Stimulated activated CD8-positive, alpha-beta memory T cell treated with anti-CD3 and anti-CD28 coated beads, Interleukin-7, amount 100 ng/mL, for 4 hours (primary cell): Measurements from ENCODE around the gene HECTD4.
A peak's percentile ranks its signal among the peaks of the same experiment; 100 is the strongest.

Experiments
- DNase-seq, 2 donors: peaks; one replicate each; pipeline ENCODE4 v3.0.0-alpha.2; 2020; ENCODE audit warnings: low read depth in 2 of 2

HECTD4 gene

DNA sequence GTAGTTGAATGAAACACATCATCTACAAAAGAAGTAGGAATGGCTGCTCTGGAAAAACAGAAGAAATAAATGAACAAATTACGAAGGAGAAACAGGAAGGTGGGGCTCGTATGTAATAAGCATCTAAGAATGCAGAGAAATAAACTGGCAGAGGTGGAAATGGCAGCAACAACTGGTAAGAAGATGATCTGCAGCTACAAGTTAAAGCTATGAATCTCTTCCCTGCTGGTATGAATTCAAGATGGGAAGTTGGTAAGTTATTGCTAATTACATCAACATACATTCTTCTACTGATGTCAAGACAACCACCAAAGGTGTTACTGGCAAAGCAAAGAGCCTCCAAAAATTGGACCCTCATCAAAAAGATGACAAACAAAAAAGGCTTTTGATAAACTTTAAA is 59.8 kb downstream of the HECTD4 start:
- DNase-seq: no peak

DNA sequence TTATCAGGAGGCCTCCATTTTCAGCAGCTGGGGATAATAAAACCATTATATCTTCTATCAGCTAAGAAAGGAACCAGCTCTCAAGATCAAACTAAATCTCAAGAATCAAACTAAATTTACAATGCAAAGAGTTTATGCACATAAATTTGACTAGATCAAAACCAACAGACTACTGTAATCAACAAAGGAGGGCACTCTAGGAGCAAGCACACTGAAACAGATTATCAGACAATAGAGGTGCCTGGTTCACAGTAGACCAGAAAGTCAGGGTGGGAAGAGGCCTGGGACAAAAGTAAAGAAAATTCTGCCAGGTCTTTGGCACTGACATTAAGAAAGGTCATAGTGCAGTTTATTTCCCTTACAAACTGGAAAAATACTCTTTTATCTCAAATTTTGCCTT is 61.0 kb downstream of the HECTD4 start:
- no peak for DNase-seq

DNA sequence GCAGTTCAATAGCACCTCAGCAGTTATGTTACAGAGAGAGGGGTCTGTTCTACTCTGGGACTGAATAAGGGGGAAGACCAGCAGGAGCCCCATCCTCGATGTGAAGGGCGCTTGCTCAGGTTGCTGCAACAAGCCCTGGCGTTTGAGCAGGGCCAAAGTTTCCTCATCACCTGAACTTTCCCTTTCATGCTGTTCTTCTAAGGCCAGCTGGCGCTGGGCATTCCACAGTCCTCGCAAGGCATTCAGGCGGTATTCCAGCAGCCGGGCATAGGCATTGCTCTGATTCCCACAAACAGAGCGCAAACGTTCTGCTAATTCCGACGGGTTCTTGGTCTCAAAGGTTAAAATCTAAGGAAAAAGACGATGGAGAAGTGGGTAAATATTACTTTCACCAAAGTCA is 62.8 kb downstream of the HECTD4 start:
- DNase-seq: no peak

DNA sequence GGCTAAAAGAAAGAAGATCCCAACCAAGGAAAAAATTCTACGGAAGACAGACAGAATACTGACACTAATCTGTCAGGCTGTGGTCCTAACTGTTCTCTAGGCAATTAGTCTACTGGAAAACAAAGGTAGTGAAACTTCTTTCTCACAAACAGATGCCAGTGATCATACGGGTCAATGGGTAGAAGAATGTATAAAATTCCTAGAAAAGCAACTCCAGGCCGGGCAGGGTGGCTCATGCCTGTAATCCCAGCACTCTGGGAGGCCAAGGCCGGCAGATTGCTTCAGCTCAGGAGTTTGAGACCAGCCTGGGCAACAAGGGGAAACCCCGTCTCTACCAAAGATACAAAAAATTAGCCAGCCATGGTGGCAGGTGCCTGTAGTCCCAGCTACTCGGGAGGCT is 64.8 kb downstream of the HECTD4 start:
- DNase-seq: no peak

DNA sequence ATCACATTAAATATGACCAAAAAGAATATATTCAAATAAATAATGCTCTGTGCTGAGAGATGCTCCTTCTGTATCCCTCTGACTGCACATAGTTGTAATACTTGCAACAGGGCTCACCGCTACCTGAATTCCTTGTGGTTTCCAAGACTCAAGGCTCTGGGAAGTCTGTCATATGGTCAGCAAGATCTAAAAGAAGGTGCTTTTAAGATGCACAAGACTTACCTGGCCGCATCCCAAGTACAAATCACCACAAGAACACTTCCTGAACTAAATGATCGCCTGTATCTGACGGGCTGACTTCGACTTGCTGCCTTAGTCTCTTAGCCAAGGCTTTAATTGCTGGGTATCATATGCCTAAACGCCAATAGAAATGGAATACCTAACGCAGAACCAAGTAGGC is 67.2 kb downstream of the HECTD4 start:
- no peak for DNase-seq

DNA sequence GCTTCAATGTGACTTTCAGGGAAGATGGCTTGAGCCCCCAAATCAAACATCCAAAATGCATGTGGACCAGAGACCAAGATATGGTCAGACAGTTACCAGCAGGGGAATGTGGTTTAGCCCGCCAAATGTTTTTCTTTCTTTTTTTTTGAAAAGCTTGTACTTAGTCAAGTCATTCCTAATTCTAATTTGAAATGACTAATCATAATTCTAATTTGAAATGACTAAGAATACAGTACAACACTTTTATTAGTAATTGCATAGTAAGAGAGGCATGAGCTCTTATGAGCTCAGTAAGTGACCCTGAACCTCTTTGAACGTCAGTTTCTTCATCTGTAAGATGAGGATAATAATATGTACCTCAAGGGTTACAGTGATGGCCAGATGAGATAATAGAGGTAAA is 72.4 kb downstream of the HECTD4 start:
- no peak for DNase-seq

DNA sequence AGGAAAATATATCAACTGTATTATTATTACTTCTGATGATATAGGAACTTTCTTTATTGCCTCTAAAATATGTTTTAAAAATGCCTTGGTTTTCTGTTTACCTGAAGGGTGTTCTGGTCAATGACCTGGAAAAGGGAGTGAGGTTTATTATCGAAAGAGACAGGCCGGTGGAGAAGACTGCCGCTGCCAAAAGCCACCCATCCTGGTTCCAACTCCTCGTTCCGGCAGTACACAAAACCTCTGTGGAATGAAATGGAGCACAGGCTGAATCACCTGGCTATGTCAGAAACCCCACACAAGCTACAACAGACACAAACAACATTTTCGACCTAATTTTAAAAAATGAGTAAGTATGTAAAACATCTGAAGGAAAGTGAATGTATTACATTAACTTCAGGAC is 73.6 kb downstream of the HECTD4 start:
- no peak for DNase-seq

DNA sequence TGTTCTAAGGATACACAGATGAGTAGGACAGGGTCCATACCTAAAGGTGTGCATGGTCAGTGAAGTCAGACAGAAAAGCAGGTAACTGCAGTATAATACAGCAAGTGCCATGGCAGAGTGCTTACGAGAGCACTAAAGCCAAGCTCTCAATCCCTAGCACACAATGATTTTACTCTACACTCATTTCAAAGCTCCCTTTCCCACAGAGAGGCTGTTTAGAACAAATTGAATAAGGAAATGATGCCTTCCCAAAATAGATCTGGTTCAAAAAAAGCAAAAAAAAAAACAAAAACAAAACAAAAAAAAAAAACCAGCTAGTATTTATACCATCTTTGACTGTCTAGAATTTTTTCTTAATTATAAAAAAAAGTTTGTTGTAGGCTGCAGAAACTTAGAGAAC is 74.1 kb downstream of the HECTD4 start:
- DNase-seq: no peak

DNA sequence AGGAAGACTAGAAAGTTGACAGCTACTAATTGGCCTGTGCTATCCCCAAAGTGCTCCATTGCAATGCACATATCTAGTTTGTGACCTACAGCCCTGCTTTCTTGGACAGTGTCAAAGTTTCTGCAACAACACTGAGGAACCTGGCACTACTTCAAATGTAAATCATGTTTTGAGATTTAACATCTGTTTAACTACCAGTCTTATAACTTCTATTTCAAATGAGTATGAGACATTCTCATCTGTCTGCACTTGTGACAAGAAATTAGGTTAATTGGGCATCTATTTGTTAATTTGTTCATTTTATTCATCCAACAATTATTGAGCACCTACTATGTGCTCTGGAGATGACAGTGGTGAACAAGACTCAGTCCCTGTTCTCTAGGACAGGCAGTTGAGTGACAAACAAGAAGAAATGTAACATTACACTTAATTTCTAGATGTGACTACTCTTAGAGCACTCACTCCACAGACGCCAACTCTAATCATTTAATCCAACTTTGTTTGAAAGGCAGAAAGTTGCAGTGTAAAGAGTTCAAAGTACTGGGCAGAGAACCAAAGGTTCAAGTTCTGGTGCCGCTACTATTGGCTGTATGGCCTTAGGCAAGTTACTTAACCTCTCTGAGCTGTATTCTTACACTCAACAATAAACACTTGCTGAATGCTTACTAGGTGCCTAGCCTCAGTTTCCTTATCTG is 74.8 kb downstream of the HECTD4 start:
- DNase-seq: no peak

DNA sequence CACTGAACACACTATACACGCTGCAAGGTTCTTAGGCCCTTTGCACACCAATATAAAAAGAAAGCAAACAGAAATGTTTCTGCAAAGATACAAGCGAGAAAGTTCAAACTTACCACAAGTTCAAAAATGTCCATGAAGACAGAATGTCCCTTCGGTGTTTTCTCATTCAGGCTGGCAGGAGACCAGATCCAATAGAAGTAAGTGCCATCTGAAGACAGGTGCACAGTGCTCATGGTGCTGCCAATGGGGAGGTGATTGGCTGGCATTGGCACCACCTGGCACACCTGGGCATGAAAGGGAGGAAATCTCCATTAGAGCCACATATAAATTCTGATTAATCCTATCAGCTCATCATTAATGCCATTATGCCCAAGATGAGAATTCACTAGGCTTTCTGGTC is 76.3 kb downstream of the HECTD4 start:
- no peak for DNase-seq

DNA sequence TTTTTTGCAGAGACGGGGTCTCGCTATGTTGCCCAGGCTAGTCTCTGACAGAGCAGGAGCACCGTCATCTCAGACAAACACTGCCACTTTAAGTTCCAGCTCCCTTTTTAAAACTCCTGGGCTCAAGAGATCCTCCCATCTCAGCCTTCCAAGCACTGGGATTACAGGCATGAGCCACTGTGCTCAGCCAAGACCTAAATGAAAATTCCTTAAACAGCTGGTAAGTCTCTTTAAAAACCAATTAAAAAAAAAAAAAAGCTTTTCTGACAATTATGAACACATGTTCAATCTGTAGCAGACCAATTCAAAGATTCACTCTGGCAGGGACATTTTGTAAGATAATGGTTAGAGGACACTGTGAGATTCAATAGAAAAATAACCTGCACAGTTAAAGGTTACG is 77.8 kb downstream of the HECTD4 start:
- no peak for DNase-seq

DNA sequence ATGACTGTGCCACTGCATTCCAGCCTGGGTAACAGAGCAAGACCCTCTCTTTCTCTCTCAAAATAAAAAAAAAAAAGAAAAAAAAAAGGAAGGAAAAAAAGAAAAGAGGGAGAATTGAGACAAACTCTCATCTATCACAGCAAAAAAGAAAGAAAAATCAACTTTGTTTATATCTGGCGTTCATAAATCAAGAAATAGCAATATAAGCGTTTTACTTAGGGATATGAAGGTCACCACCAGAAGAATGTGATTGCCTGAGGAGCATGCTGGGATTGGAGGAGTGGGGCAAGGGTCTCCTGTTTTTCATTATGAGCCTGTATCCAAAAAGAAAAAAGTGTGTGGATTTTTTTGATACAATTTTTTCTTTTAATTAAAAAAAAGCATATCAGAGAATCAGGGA is 78.4 kb downstream of the HECTD4 start:
- DNase-seq: no peak

DNA sequence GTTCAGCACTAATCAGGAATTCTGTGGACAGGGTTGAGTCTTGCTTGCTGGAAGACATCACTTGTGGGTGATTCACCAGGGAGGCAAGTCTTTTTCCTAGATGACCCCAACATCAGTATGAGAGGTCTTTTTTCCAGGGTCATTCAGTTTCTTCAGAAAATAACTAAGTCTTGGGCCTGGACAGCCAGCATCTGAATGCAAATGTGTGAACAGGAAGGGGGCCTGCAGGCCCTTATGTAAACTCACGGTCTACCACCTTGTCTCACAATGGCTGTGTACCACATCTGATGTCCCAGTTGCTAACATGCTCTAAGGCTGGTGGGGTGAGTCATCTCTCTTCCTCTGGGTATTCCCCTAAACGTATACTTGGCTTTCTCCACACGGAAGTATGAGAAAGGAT is 79.2 kb downstream of the HECTD4 start:
- DNase-seq: peak; percentile 12 to 40

DNA sequence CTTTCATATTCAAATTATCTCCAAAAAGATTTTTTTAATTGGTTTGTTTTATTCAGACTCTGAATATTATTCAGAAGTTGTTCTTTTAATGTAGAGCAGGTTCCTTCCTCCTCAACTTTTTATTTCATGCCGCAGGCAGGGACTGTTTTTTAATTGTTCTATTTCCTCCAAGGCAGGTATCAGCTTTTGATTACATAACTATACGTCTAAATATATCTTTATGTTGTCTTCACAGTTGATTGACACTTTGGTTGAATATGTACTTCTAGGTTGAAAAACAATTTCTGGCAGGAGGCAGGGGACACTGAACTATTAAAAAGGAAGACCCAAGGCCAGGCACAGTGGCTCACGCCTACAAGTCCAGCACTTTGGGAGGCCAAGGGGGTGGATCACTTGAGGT is 82.5 kb downstream of the HECTD4 start:
- DNase-seq: no peak

DNA sequence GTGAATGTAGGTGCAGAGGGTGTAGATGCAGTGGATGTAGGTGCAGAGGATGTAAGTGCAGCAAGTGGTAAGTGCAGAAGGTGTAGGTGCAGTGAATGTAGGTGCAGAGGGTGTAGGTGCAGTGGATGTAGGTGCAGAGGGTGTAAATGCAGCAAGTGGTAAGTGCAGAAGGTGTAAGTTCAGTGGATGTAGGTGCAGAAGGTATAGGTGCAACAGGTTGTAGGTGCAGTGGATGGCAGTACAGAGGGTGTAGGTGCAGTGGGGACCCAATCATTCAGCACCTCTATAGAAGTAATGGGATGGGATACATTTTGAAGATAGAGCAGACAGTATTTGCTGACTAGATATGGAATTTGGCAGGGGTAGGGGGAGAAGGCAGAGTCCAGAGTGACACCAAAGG is 85.0 kb downstream of the HECTD4 start:
- DNase-seq: no peak

DNA sequence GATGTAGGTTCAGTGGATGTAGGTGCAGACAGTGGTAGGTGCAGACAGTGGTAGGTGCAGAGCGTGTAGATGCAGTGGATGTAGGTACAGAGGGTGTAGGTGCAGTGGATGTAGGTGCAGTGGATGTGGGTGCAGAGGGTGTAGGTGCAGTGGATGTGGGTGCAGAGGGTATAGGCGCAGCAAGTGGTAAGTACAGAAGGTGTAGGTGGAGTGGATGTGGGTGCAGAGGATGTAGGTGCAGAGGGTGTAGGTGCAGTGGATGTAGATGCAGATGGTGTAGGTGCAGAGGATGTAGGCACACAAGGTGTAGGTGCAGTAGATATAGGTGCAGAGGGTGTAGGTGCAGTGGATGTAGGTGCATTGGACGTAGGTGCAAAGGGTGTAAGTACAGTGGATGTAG is 86.0 kb downstream of the HECTD4 start:
- no peak for DNase-seq

DNA sequence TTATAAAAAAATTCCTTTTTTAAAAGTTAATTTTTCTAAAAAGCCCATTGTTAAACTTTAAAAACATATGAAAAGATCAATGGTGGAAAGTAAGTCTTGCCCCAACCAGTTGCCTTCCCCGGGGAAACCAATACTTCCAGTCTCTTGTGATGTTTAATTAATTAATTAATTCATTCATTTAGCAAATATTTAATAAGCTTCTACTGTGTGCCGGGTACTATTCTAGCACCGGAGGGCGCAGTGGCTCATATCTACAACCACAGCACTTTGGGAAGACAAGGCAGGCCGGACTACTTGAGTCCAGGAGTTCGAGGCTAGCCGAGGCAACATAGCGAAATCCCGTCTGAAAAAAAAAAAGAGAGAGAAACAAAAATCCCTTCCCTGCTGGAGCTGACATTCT is 87.4 kb downstream of the HECTD4 start:
- DNase-seq: no peak

DNA sequence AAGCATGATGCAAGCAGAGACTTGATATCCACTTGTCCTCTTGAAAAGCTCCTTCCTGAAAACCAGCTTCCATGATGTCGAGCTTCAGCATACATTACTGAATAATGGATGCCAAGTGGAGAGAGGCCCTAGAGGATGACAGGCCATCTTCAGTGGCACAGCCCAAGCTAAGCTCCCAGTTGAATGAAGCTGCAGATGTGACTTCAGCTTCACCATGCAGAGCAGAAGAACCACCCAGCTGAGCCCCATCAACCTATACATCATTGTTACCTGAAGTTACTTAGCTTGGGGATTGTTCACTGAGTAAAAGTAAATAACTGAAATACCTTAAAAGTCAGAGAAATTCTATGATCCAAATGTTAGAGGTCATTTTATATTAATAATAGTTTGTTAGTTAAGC is 93.6 kb downstream of the HECTD4 start:
- no peak for DNase-seq

DNA sequence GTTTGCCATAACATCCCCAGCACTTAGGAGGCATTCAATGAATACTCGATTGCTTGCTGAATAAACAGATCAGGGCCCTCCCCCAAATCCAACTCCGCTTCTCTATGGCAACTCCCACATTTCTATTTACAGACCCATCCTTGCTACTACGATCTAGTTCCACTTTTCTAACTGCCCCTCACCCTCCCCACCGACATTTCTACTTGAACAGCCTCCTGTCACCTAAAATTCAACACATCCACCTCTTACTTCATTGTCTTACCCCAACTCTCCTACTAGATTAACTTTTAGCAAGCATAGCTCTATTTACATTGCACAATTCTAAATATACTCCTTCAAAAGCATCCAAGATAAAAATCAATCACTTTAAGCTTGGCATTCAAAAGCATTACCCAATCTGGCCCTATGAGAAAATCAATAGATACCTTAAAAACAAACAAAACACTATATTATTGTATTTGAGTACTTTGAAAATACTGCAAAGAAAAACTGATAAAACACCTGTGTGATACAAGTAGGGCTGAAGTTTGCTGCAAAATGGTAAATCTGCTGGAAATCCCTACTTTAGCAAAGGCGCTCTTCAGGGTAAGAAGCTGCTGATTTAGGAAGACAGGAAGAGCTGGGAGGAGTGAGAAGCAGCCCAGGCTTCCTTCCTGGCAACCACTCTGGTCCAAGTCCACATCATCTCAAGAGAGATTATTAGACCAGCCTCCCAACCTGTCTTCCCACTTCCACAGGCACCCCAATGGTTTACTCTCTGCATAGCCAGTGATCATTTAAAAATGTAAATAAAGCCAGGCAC is 96.4 kb downstream of the HECTD4 start:
- no peak for DNase-seq

DNA sequence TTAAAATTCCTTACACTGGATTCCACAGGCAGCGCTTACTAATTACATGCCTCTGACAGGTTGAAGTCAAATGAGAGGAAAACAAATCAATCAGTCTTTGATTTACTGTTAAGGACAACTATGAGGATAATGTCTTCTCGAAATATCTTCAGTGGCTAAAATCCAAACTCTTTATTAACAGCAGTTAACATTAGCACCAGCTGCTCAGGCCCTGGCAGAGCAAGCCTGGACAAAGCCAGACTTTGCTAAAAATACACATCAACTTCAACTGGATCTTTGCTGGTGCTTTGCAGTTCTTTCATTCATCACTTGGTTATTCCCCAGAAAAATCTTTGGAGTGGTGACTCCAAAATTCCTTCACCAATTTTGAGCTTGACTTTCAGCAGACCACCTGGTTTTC is 98.7 kb downstream of the HECTD4 start:
- DNase-seq: no peak

DNA sequence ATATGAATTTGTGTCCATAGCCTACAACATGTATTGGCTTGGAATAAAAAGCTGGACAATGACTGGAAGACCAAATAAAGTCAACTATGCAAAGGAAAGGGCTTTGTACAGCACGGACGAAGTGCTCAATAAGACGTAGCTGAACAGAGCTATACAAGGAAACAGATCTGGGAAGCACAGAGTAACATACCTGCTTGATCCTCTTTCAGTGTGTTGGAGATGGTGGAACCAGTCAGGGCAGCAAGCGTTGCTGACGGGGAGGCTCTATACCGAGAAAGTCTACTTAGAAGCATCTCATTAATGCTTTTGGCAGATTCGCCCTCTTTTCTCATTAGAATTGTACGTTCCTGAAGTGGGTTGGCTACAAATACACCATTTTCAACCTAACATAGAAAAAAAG is 99.3 kb downstream of the HECTD4 start:
- DNase-seq: no peak

DNA sequence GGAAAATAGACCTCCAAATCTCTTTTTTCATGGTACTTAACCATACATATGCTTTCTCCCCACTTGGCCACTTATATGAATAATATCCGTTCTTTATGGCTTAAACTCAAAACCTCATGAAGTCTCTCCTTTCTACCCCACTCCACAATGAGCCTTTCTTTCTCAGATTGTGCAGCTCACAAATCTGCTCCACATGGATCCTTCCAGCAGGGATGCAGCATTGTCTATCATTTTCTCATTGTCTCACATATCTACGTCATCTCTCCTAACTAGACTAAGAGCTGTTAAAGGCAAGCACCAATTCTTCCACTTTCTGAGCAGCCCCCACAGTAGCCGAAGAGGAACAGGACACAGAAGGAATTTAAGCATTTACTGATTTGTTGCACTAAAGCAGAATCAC is 106.4 kb downstream of the HECTD4 start:
- no peak for DNase-seq

DNA sequence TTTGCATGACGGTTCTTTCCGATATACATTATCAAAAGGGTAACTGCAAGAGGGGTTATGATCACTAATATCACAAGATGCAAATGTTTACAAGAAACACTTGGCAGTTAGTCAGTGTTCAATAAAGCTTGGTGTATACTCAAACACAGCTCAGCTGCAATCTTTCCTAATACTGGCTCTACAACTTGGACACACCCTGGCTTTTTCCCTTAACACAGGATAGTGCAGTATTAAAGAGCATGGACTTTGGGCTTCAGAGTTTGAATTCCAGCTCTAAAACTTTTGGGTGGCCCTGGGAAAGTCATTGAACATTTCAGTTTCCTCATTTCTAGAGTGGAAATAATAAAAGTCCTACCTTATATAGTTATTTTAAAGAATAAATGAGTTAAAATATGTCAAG is 107.0 kb downstream of the HECTD4 start:
- no peak for DNase-seq

DNA sequence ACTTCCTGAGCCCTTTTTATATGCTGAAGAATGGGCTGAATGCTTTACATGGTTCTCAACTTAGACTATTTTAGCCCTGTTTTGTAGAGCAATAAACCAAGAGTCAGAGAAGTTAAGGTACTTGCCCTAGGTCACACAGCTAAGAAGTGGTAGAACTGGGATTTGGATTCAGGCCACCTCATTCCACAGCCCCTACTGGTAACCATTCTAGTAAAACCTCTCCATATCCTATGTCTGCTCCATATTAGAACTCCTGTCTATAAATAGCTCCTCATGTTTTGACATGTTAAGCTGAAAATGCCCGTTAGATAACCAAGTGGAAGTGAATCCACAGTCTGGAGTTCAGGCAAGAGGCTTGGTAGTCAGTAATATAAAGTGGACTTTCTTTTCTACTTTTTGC is 111.6 kb downstream of the HECTD4 start:
- DNase-seq: no peak
